Measurements from ENCODE around the gene ADCY9.

Gene ADCY9

DNA sequence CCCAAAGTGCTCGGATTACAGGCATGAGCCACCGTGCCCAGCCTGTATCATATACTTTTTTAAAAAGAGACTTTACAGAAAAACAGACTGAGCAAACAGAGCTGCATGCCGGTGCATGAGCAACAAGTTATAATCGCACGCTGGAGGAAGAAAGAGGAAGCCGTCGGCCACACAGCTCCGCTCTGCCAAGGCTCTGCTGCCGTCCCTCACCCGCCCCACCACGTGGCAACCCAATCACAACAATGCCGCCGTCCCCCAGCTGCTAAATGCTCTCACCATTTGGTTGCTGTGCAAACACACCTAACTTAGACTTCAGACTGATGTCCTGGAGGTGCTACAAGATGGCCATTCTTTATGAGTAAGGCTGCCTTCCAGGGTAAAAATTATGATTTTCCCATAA lies 83.5 kb downstream of the ADCY9 start:
- no peak for DNase-seq (ENCODE audit: low read depth in 3 of 3)

GRCh38 chr16:4028144-4028543 lies 88.1 kb downstream of the ADCY9 start:
- no peak for DNase-seq (ENCODE audit: low read depth in 3 of 3)

DNA sequence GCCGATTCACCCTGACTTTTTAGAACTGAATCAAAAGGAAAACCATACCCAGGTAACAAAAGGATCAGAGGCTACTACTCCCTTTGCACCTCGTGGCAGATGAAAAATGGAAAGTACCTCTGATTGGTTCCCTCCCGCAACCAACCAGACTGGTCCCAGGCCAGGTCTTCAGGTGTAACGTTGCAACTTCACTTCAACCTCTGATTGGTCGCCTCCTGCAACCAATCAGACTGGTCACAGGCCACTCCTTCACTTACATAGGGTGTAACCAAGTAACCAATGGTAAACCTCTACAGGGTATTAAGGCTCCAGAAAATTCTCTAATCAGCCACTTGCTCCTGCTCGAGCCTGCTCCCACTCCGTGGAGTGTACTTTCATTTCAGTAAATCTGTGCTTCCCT lies 89.4 kb downstream of the ADCY9 start:
- DNase-seq (ENCODE audit: low read depth in 3 of 3), result no peak

GRCh38 chr16:4025428-4025827 lies 90.8 kb downstream of the ADCY9 start:
- no peak for DNase-seq (ENCODE audit: low read depth in 3 of 3)

DNA sequence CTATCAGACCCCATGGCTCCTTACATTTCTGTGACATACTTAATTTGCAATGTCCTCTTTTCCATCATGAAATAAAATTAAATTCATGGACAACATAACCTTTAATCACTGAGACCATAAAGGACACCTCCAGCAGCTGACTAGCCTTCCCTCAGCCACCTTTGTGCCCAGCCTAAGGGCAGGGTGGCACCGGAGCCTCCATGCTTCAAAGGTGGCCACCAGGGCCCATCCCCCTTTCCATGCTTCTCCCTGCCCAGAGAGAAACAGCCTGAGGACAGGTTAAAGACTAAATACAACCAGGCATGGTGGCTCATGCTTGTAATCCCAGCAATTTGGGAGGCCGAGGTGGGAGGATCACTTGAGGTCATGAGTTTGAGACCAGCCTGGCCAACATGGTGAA lies 94.3 kb downstream of the ADCY9 start:
- no peak for DNase-seq (ENCODE audit: low read depth in 3 of 3)

GRCh38 chr16:4021070-4021779 lies 95.0 kb downstream of the ADCY9 start:
- DNase-seq (ENCODE audit: low read depth in 3 of 3), result no peak

- DNase-seq (ENCODE audit: low read depth in 3 of 3), result no peak
Measured at GRCh38 chr16:4019371-4019791, 96.9 kb downstream of the ADCY9 start.

DNA sequence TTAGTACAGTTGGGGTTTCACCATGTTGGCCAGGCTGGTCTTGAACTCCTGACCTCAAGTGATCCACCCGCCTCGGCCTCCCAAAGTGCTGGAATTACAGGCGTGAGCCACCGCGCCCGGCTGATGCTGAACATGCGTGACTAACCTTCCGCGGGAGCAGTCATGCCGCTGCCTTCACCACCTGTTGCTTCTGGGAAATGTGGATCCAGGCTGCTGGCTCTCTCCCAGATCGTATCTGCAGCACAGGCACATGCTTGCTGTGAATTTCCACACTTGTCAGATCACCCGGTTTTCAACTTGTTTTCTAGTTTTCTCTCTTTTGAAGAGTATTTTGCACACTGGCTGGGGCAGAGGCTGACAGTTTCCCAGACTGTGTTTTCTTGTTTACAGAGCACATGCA lies 97.9 kb downstream of the ADCY9 start:
- DNase-seq (ENCODE audit: low read depth in 3 of 3), result no peak

DNA sequence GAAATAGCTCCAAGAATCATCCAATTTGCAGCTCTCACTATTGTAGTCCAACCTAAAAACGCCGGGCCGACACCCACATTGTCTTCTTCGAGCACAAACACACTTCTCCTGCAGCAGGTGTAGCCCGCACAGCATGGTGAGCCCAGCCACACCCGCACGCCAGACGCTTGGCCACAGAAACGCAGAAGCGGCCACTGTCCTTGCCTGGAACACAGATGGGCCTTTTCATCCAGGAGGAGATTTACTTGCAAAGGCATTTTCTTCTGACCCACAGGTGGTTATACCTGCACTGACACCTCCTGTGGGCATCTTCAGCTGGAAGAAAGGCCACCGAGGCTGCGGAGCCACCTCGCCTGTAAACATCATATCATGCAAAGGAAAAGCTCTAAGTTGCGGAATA lies 98.4 kb downstream of the ADCY9 start:
- no peak for DNase-seq (ENCODE audit: low read depth in 3 of 3)

DNA sequence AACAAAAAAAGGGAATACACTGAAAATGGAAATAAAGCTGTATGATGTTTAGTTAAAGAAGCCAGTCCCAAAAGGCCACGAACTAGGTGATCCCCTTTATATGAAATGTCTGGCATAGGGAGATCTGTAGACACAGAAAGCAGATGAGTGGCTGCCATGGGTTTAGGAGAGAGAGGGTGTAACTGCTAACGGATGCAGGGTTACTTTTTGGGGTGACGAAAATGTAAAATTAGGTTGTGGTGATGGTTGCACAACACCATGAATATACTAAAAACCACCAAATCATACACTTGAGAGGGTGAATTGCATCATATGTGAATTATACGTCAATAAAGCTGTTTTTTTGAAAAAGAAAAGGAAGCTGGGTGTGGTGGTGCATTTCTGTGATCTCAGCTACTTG lies 99.6 kb downstream of the ADCY9 start:
- DNase-seq (ENCODE audit: low read depth in 3 of 3), result no peak

GRCh38 chr16:4016005-4016352 lies 100.3 kb downstream of the ADCY9 start:
- DNase-seq (ENCODE audit: low read depth in 3 of 3), result no peak

DNA sequence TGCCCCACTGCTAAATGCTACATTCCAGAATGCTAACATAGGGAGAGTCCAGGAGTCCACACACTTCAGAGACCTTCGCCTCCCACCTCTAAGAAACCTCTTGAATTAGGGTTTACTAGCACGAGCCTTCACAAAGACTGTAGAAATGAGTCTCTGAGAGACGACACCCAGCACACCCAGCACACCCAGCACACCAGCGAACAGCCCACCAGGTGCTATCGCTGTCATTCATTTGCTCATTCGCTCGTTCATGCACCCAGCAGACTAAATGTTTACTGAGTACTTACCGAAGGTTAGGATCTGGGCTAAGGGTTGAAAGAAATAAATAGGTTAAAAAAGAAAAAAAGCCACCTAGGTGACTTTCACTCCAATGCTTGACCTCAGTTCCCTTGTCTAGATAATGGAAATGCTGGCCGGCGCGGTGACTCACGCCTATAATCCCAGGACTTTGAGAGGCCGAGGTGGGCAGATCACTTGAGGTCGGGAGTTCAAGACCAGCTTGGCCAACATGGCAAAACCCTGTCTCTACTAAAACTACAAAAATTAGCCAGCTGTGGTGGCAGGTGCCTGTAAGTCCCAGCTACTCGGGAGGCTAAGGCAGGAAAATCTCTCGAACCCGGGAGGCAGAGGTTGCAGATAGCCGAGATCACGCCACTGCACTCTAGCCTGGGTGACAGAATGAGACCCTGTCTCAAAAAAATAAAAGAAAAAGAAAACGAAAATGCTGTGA lies 100.8 kb downstream of the ADCY9 start:
- no peak for DNase-seq (ENCODE audit: low read depth in 3 of 3)

DNA sequence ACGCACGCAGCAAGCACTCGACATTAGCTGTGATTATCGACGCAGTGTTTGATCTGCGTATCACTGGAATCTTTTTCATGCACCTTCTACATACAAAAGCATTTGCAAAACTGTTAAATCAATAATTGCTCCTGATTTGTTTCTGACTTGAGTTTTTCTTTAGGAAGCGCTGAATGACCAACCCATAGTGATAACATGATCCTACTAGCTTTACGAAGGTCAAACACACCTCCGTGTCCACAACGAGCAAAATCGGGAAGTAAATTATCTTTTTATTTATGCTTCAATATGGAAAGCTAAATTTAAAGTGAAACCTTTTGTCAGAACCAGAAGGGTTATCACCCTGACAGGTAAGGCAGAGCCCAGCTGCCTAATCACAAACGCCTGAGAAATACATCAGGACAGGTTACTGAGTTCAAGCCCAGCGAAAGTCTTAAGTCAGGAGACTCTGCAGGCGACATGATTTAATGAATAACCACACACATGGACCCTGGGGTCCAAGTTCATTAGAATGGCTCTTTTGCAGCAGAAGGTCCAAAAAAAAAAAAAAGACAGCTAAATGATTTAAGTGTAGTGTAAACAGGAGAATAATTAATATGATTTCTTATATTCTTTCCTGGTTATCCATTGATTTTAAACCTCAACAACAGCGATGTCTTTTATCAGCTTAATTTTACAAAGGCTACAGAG lies 104.2 kb downstream of the ADCY9 start:
- DNase-seq (ENCODE audit: low read depth in 3 of 3), result no peak

DNA sequence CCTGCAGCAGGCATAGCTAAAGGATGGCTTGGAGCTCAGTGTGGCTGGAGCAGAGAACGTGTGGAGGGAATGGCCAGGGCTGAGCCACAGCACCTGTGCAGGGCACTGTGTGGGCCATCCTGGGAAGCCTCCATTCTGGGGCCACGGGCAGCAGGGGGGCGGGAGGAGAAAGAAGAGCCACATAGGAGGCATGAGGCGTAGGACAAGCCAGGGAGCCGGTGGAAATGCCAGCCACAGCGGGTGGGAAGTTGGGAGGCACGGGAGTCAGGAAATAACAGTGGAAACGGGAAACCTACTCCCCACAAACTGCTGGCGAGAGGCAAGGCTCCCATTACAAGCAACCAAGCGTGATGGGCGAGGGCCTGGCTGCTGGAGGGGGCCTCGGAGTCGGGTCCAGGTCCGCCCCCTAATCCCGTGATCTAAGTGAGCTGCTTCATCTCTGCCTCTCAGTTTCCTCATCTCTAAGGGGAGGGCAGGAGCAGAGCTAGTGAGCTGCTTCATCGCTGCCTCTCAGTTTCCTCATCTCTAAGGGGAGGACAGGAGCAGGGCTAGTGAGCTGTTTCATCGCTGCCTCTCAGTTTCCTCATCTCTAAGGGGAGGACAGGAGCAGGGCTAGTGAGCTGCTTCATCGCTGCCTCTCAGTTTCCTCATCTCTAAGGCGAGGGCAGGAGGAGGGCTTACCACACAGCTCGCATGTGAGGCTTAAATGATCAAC lies 104.9 kb downstream of the ADCY9 start:
- DNase-seq (ENCODE audit: low read depth in 3 of 3), result no peak

GRCh38 chr16:4010225-4011158 lies 105.8 kb downstream of the ADCY9 start:
- DNase-seq (ENCODE audit: low read depth in 3 of 3), result no peak

DNA sequence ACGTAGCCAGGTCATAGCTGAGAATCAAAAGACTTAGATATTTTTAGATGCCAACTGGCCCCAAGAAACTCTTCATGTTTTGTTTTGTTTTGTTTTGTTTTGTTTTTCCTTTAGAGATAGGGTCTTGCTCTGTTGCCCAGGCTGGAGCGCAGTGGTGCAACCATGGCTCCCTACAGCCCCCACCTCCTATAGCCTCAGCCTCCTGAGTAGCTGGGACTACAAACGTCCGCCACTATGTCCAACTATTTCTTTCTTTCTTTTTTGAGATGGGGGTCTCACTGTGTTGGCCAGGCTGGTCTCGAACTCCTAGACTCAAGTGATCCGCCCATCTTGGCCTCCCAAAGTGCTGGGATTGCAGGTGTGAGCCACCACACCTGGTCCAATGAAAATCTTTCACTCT lies 107.1 kb downstream of the ADCY9 start:
- no peak for DNase-seq (ENCODE audit: low read depth in 3 of 3)

GRCh38 chr16:4008116-4008515 lies 108.1 kb downstream of the ADCY9 start:
- DNase-seq (ENCODE audit: low read depth in 3 of 3), result no peak

DNA sequence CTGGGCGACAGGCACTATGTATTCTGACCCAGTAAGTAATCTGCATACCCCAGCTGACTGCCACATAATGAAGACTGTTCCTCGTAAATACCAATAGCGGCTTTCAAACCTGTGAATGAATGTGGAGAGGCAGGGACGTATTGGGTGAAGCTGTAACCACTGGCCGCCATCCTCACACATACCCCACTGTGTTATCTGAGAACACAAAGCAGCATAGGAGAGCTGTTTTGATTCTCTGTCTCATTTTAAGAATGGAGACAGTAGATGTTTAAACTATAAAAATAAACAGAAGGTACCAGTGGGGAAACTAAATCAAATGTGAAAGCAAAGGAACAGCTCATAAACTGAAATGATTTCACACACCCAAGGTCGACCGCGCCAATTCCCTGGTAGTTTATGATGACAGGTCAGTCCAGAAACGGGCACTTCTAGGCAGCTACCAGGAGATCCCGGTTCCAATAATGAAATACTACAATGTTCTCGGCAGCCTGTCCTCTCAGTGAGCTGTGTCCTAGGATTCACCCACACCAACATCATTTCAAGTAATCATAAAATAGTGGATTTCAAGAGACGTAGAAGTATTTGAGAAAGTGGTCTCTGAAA lies 109.7 kb downstream of the ADCY9 start:
- no peak for DNase-seq (ENCODE audit: low read depth in 3 of 3)

GRCh38 chr16:4005731-4006130 lies 110.5 kb downstream of the ADCY9 start:
- no peak for DNase-seq (ENCODE audit: low read depth in 3 of 3)

DNA sequence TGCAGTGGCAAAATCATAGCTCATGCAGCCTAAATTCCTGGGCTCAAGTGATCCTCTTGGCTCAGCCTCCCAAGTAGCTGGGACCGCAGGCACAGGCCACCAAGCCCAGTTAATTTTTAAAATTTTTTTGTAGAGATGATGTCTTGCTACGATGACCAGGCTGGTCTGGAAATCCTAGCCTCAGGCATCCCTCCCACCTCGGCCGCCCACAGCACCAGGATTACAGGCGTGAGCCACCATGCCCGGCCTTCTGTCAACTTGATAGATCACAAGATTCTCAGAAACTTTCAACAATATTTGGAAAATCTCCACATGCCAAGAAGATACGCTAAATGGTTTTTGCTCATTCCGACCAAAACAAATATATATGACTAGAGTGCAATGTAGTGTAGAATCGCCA lies 111.0 kb downstream of the ADCY9 start:
- DNase-seq (ENCODE audit: low read depth in 3 of 3), result no peak

DNA sequence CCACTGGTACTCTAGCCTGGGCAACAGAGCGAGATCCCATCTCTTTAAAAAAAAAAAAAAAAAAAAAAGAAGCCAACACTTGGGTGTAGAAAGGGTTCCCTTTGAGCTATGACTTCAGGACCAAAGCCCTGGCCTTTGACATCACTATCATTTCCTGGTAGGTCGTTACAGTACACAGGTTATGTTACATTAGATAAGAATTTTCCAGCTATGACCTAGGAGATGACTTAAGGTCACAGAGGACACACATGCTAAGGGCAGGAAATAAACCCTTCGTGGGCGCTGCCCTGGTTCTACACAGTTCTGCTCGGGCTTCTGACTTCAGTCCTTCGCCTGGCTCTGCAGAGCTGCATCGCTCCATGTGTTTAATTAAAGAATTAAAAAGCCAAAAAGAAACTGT lies 112.0 kb downstream of the ADCY9 start:
- no peak for DNase-seq (ENCODE audit: low read depth in 3 of 3)

All from stimulated activated CD4-positive, alpha-beta T cell treated with anti-CD3 and anti-CD28 coated beads, TNF-alpha, amount 100 ng/mL, for 4 hours (primary cell).